ENCODE measurements around the gene CDC42EP1. TPM values are rescaled to one million over a fixed set of nuclear protein-coding genes. Genes with fewer than 3 reads are reported as not detected.

Gene CDC42EP1
- total and polyA plus RNA-seq, 2 donors (not counting 1 experiment from before 2014, with no cell fraction given) = 0.22 TPM; not detected in 1

DNA sequence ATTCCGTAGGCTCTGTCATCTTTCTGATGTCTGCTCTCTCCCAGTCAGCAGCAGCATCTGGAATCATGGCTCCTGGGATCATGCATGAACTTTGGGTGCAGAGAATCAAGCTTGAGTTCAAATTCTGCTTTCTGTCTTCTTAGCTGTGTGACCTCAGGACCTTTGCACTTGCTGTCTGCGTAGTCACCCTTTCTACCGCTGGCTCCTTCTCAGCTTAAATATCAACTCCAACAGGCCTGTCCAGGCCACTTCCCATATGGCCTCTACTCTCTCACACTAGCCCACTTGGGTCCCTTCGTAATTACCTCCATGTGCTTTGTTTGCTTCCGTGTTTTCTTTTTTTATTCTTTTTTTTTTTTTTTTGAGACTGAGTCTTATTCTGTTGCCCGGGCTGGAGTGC is 43.8 kb downstream of the CDC42EP1 start:
- Histone ChIP-seq H4K20me1 (ENCODE audit: control insufficient read depth, insufficient read depth, low read length, poor library complexity, severe bottlenecking) (no peaks in the 10 kb centered on the region), H2AFZ (ENCODE audit: insufficient read depth, low read depth, low read length, poor library complexity, severe bottlenecking) (no peak overlapping the region), H3K36me3 (replicated peaks in 1 of 2; ENCODE audit: control extremely low read depth in 1 of 2, control insufficient read depth in 1 of 2, extremely low read depth in 1 of 2, insufficient read depth in 2 of 2, low read length in 1 of 2) (no peaks in the 10 kb centered on the region), H3K4me2 (replicated peaks; ENCODE audit: low read depth, low read length, poor library complexity, severe bottlenecking) (no peak overlapping the region), H3K27ac (ENCODE audit: low read length in 2 of 2) (no peak overlapping the region), H3K9ac (ENCODE audit: low read length) (no peak overlapping the region), H3K4me1 (ENCODE audit: control insufficient read depth in 2 of 2, insufficient read depth in 2 of 2, low read length in 2 of 2) (peaks cover 8 to 16% of the 10 kb centered on the region in 2 donors), H3K9me3 (ENCODE audit: control extremely low read depth in 1 of 3, control insufficient read depth in 2 of 3, insufficient read depth in 1 of 3, low read length in 2 of 3) (no peaks in the 10 kb centered on the region), H3K79me2 (ENCODE audit: control insufficient read depth, insufficient read depth, low read length) (peaks cover 7% of the 10 kb centered on the region), H3K4me3 (ENCODE audit: control extremely low read depth in 1 of 5, extremely low read depth in 1 of 5, insufficient read depth in 1 of 5, low read depth in 2 of 5, low read length in 4 of 5) (no peak overlapping the region), H3K27me3 (replicated peaks in 1 of 4; ENCODE audit: control extremely low read depth in 1 of 4, control insufficient read depth in 3 of 4, insufficient read depth in 4 of 4, low read length in 3 of 4) (peaks cover 0 to 3% (median 1%) of the 10 kb centered on the region in 4 experiments)
- Mint-ChIP-seq H3K4me1 (peaks cover 12% of the 10 kb centered on the region), H3K27ac (no peak overlapping the region), H3K9me3 (ENCODE audit: insufficient read depth) (no peaks in the 10 kb centered on the region), H3K27me3 (peaks cover 20% of the 10 kb centered on the region), H3K4me3 (no peak overlapping the region)
- no peak for ATAC-seq (ENCODE audit: low read depth)
- ChIA-PET POLR2A (no interaction called here), CTCF (interaction anchor here (0.9 to 1.4 kb wide), 2 partner anchors 12 to 14 kb away, joined by 3 to 5 read pairs; no protein-coding TSS in a partner anchor)
- DNase-seq = no peak
- 87% methylated on average over 3 of the region's 6 CpGs for WGBS (ENCODE audit: insufficient coverage)
- intact Hi-C loops (cut with micrococcal nuclease) = loop anchor here (10.0 kb wide), 1 partner anchor 901 kb away; the partner anchor contains the start of gene DDX17
- TF ChIP-seq EZH2 (IDR thresholded peaks at IDR 0.05; ENCODE audit: borderline replicate concordance, insufficient read depth, low read depth, low read length, poor library complexity, severe bottlenecking) = no peak
- TF ChIP-seq, protein P1, sequence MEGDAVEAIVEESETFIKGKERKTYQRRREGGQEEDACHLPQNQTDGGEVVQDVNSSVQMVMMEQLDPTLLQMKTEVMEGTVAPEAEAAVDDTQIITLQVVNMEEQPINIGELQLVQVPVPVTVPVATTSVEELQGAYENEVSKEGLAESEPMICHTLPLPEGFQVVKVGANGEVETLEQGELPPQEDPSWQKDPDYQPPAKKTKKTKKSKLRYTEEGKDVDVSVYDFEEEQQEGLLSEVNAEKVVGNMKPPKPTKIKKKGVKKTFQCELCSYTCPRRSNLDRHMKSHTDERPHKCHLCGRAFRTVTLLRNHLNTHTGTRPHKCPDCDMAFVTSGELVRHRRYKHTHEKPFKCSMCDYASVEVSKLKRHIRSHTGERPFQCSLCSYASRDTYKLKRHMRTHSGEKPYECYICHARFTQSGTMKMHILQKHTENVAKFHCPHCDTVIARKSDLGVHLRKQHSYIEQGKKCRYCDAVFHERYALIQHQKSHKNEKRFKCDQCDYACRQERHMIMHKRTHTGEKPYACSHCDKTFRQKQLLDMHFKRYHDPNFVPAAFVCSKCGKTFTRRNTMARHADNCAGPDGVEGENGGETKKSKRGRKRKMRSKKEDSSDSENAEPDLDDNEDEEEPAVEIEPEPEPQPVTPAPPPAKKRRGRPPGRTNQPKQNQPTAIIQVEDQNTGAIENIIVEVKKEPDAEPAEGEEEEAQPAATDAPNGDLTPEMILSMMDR (IDR thresholded peaks at IDR 0.05) = no peak

DNA sequence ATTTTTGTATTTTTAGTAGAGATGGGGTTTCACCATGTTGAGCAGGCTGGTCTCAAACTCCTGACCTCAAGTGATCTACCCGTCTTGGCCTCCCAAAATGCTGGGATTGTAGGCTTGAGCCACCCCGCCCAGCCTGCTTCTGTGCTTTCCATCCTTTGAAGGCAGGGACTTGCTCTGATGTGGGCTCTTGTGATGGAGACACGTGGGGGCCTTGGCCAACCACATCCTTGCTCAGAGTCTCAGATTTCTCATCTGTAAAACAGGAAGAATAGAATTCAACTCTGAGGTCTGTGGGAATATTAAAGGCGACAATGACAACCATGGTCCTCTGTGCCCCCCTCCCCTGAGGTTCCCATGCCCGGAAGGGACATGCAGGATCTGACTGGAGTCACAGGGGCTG is 44.6 kb downstream of the CDC42EP1 start:
- Histone ChIP-seq H4K20me1 (ENCODE audit: control insufficient read depth, insufficient read depth, low read length, poor library complexity, severe bottlenecking) (peaks cover 4% of the 10 kb centered on the region), H3K4me2 (replicated peaks; ENCODE audit: low read depth, low read length, poor library complexity, severe bottlenecking) (no peak overlapping the region), H3K4me3 (ENCODE audit: control extremely low read depth in 1 of 5, extremely low read depth in 1 of 5, insufficient read depth in 1 of 5, low read depth in 2 of 5, low read length in 4 of 5) (no peak overlapping the region), H3K36me3 (replicated peaks in 1 of 2; ENCODE audit: control extremely low read depth in 1 of 2, control insufficient read depth in 1 of 2, extremely low read depth in 1 of 2, insufficient read depth in 2 of 2, low read length in 1 of 2) (no peaks in the 10 kb centered on the region), H3K27ac (ENCODE audit: low read length in 2 of 2) (no peak overlapping the region), H3K79me2 (ENCODE audit: control insufficient read depth, insufficient read depth, low read length) (peaks cover 15% of the 10 kb centered on the region), H3K27me3 (replicated peaks in 1 of 4; ENCODE audit: control extremely low read depth in 1 of 4, control insufficient read depth in 3 of 4, insufficient read depth in 4 of 4, low read length in 3 of 4) (peaks cover 0 to 2% (median 0%) of the 10 kb centered on the region in 4 experiments), H3K4me1 (ENCODE audit: control insufficient read depth in 2 of 2, insufficient read depth in 2 of 2, low read length in 2 of 2) (peaks cover 15 to 24% of the 10 kb centered on the region in 2 donors), H3K9me3 (ENCODE audit: control extremely low read depth in 1 of 3, control insufficient read depth in 2 of 3, insufficient read depth in 1 of 3, low read length in 2 of 3) (no peaks in the 10 kb centered on the region), H3K9ac (ENCODE audit: low read length) (no peak overlapping the region), H2AFZ (ENCODE audit: insufficient read depth, low read depth, low read length, poor library complexity, severe bottlenecking) (no peak overlapping the region)
- H3K27ac Mint-ChIP-seq = no peak overlapping the region
- no peak for TF ChIP-seq EZH2 (IDR thresholded peaks at IDR 0.05; ENCODE audit: borderline replicate concordance, insufficient read depth, low read depth, low read length, poor library complexity, severe bottlenecking)
- TF ChIP-seq, protein P1 (IDR thresholded peaks at IDR 0.05) = no peak
- H3K9me3 Mint-ChIP-seq (ENCODE audit: insufficient read depth) = no peaks in the 10 kb centered on the region
- peaks cover 17% of the 10 kb centered on the region for H3K27me3 Mint-ChIP-seq
- H3K4me3 Mint-ChIP-seq = no peak overlapping the region
- CTCF ChIA-PET = interaction anchor here (0.9 to 30.7 kb wide), 3 partner anchors 12 to 77 kb away, joined by 6 to 620 read pairs (median 67); partner anchors contain the start of gene SH3BP1
- POLR2A ChIA-PET = no interaction called here
- H3K4me1 Mint-ChIP-seq = peaks cover 19% of the 10 kb centered on the region
- DNase-seq (no peak), ATAC-seq (ENCODE audit: low read depth) (no peak)
- 8% methylated on average over 4 of the region's 5 CpGs for WGBS (ENCODE audit: insufficient coverage)
- intact Hi-C loops (cut with micrococcal nuclease) = loop anchor here (5.0 to 10.0 kb wide), 2 partner anchors 712 to 900 kb away; partner anchors contain the start of genes CSNK1E and DDX17
